ENCODE results near the gene ACVR1. TPM values are rescaled to one million over a fixed set of nuclear protein-coding genes. Genes with fewer than 3 reads are reported as not detected.
A peak's percentile ranks its signal among the peaks of the same experiment; 100 is the strongest.

Gene ACVR1
- total and polyA plus RNA-seq, 2 of the 13 experiments (the other 11 are each of a cell fraction or from before 2014, with no cell fraction given), result 2.3 to 5.4 TPM

- TF ChIP-seq, protein P1, sequence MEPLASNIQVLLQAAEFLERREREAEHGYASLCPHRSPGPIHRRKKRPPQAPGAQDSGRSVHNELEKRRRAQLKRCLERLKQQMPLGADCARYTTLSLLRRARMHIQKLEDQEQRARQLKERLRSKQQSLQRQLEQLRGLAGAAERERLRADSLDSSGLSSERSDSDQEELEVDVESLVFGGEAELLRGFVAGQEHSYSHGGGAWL (CRISPR knock-in tag; IDR thresholded peaks at IDR 0.05), result no peak
- no peak for TF ChIP-seq RFXAP (CRISPR knock-in tag; IDR thresholded peaks at IDR 0.05; ENCODE audit: borderline replicate concordance)
- TF ChIP-seq, protein P2, sequence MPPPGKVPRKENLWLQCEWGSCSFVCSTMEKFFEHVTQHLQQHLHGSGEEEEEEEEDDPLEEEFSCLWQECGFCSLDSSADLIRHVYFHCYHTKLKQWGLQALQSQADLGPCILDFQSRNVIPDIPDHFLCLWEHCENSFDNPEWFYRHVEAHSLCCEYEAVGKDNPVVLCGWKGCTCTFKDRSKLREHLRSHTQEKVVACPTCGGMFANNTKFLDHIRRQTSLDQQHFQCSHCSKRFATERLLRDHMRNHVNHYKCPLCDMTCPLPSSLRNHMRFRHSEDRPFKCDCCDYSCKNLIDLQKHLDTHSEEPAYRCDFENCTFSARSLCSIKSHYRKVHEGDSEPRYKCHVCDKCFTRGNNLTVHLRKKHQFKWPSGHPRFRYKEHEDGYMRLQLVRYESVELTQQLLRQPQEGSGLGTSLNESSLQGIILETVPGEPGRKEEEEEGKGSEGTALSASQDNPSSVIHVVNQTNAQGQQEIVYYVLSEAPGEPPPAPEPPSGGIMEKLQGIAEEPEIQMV (CRISPR knock-in tag; IDR thresholded peaks at IDR 0.05; ENCODE audit: low read depth), result no peak
- TF ChIP-seq ZBTB37 (CRISPR knock-in tag; IDR thresholded peaks at IDR 0.05), result no peak
- no peak for TF ChIP-seq HNRNPLL (IDR thresholded peaks at IDR 0.05; ENCODE audit: low read depth, low read length, poor library complexity, severe bottlenecking)
- TF ChIP-seq HDAC2 (CRISPR knock-in tag; IDR thresholded peaks at IDR 0.05), result no peak
- no peak for TF ChIP-seq SATB2 (CRISPR knock-in tag; IDR thresholded peaks at IDR 0.05)
- TF ChIP-seq ZNF652 (CRISPR knock-in tag; IDR thresholded peaks at IDR 0.05; ENCODE audit: borderline replicate concordance, low read depth), result peak; percentile 81; the same call in 1 of the 2 replicates
- no peak for TF ChIP-seq REST (IDR thresholded peaks at IDR 0.05; ENCODE audit: borderline replicate concordance in 1 of 2, low read depth in 1 of 2, low read length in 2 of 2)
- TF ChIP-seq TCF12 (IDR thresholded peaks at IDR 0.05), result no peak
- no peak for TF ChIP-seq TCF12 (CRISPR knock-in tag; IDR thresholded peaks at IDR 0.05)
- TF ChIP-seq WIZ (CRISPR knock-in tag; IDR thresholded peaks at IDR 0.05), result 0 out of 2 replicates have a peak, but pooled peaks have one; percentile 35
- no peak for TF ChIP-seq TEF (CRISPR knock-in tag; IDR thresholded peaks at IDR 0.05)
- TF ChIP-seq GZF1 (CRISPR knock-in tag; IDR thresholded peaks at IDR 0.05), result no peak
Measured at GRCh38 chr2:157783245-157783644, 92.9 kb downstream of the ACVR1 start (continued).
